Activated CD8-positive, alpha-beta memory T cell treated with anti-CD3 and anti-CD28 coated beads, Interleukin-2, amount 10 ng/mL, durations not matched to agents 7 days and 5 days (primary cell): ENCODE measurements around the gene MRPS7. TPM values are rescaled to one million over a fixed set of nuclear protein-coding genes. Genes with fewer than 3 reads are reported as not detected.

Source experiments
- ATAC-seq: fragments of 150-1000 bp; cut with Tn5 transposase; one replicate; pipeline ENCODE4 v1.10.0; 2021; ENCODE audit warnings: moderate library complexity
- CTCF ChIA-PET: fragments of 350-600 bp; sonication (Branson Sonifier 250); formaldehyde crosslinking; loops from one replicate; lab custom pipeline; 2021; ENCODE audit warnings: antibody characterized with exemption; lab: Charles Lee
- DNase-seq: peaks from one replicate; pipeline ENCODE4 v3.0.0-alpha.2; 2020
- H3K27ac Mint-ChIP-seq: one replicate; pipeline ENCODE4 v1.8.0; 2021; ENCODE audit warnings: mild to moderate bottlenecking, mixed read lengths
- H3K27me3 Mint-ChIP-seq: one replicate; pipeline ENCODE4 v1.8.0; 2021; ENCODE audit warnings: mixed read lengths
- H3K36me3 Mint-ChIP-seq: one replicate; pipeline ENCODE4 v1.8.0; 2021; ENCODE audit warnings: mild to moderate bottlenecking, mixed read lengths
- H3K4me1 Mint-ChIP-seq: one replicate; pipeline ENCODE4 v1.8.0; 2021; ENCODE audit warnings: mixed read lengths
- H3K4me3 Mint-ChIP-seq: one replicate; pipeline ENCODE4 v1.8.0; 2021; ENCODE audit warnings: mild to moderate bottlenecking, moderate library complexity, mixed read lengths
- H3K9me3 Mint-ChIP-seq: one replicate; pipeline ENCODE4 v1.8.0; 2022; ENCODE audit warnings: low read depth, mixed read lengths
- total RNA-seq, 2 experiments: library from RNA; stranded (reverse); gene quantifications; one replicate each; pipeline ENCODE4 v1.2.3, GENCODE V29; 2021

Gene MRPS7
- total RNA-seq, 2 experiments from 2014 or later: 49.5 to 56.9 TPM

GRCh38 chr17:75313941-75314551, 52.4 kb downstream of the MRPS7 start:
- ATAC-seq (no peak), DNase-seq (no peak)
- Mint-ChIP-seq H3K27me3 (no peaks in the 10 kb centered on the region), H3K4me1 (peaks cover 33% of the 10 kb centered on the region), H3K27ac (no peak overlapping the region), H3K36me3 (peaks cover 12% of the 10 kb centered on the region), H3K9me3 (no peaks in the 10 kb centered on the region), H3K4me3 (no peak overlapping the region)
- CTCF ChIA-PET: interaction anchor here (1.1 kb wide), 1 partner anchor 9 kb away, joined by 4 read pairs; no protein-coding TSS in a partner anchor

GRCh38 chr17:75315541-75316243, 54.0 kb downstream of the MRPS7 start:
- Mint-ChIP-seq H3K36me3 (peaks cover 21% of the 10 kb centered on the region), H3K4me3 (no peak overlapping the region), H3K27ac (peak overlapping the region; percentile 45), H3K4me1 (peaks cover 33% of the 10 kb centered on the region), H3K27me3 (no peaks in the 10 kb centered on the region), H3K9me3 (no peaks in the 10 kb centered on the region)
- ATAC-seq (peak; percentile 57), DNase-seq (no peak)
- CTCF ChIA-PET: interaction anchor here (0.8 to 1.7 kb wide), 9 partner anchors 7 to 139 kb away, joined by 3 to 9 read pairs (median 3); partner anchors contain the start of gene SLC25A19

Other genes starting within 250 kb of the MRPS7 start
- gene MRPL58, start 249.2 kb upstream of the MRPS7 start, total RNA-seq: 10 to 100 TPM; 45.9 to 53.1 TPM
- gene ATP5PD, start 214.9 kb upstream of the MRPS7 start, total RNA-seq: 100 to 1,000 TPM; 188 to 210 TPM
- gene KCTD2, start 214.7 kb upstream of the MRPS7 start, total RNA-seq: 10 to 100 TPM; 16.8 to 19.1 TPM
- 1 to 10 TPM; 2.3 to 3.2 TPM for gene SLC16A5, start 173.9 kb upstream of the MRPS7 start, total RNA-seq
- 10 to 100 TPM; 13.5 to 14.5 TPM for gene ARMC7, start 151.9 kb upstream of the MRPS7 start, total RNA-seq
- 10 to 100 TPM; 65.2 to 73.1 TPM for gene NT5C, start 130.1 kb upstream of the MRPS7 start, total RNA-seq
- 100 to 1,000 TPM; 277 to 301 TPM for gene JPT1, start 107.4 kb upstream of the MRPS7 start, total RNA-seq
- gene SUMO2, start 78.9 kb upstream of the MRPS7 start, total RNA-seq: 100 to 1,000 TPM; 469 to 639 TPM
- gene NUP85, start 56.2 kb upstream of the MRPS7 start, total RNA-seq: 100 to 1,000 TPM; 164 to 176 TPM
- gene GGA3, start 273 bp upstream of the MRPS7 start, total RNA-seq: 10 to 100 TPM; 84.6 to 90.2 TPM
- gene MIF4GD, start 9.4 kb downstream of the MRPS7 start, total RNA-seq: 10 to 100 TPM; 56.9 to 58.5 TPM
- gene SLC25A19, start 27.6 kb downstream of the MRPS7 start, total RNA-seq: 10 to 100 TPM; 46.3 to 66.4 TPM
- gene GRB2, start 143.8 kb downstream of the MRPS7 start, total RNA-seq: 100 to 1,000 TPM; 138 to 179 TPM
- 100 to 1,000 TPM in 1 of 2 experiments, 10 to 100 TPM in 1; 83.7 to 106 TPM for gene TMEM94, start 194.8 kb downstream of the MRPS7 start, total RNA-seq